HepG2 (cell line): ENCODE results near the gene TNFSF8. TPM values are rescaled to one million over a fixed set of nuclear protein-coding genes. Genes with fewer than 3 reads are reported as not detected.

Source experiments
- HMGXB4 ChIP-seq, 2 experiments: sonication (generic) in 1 of 2; formaldehyde crosslinking in 1 of 2; IDR thresholded peaks; 2 replicates each; pipeline versions ENCODE4 v1.4.0 to v1.6.1; 2018 to 2020; ENCODE audit warnings: missing genetic modification reagents in 2 of 2, borderline replicate concordance in 1 of 2, low read depth in 1 of 2, mild to moderate bottlenecking in 1 of 2, missing biosample characterization in 1 of 2
- IKZF4 ChIP-seq: sonication (generic); formaldehyde crosslinking; IDR thresholded peaks from 2 replicates; pipeline ENCODE4 v1.5.1; 2020; ENCODE audit warnings: borderline replicate concordance, mild to moderate bottlenecking, low read depth, missing genetic modification reagents; ENCODE audit errors: not compliant biosample characterization
- KDM2A ChIP-seq: sonication (generic); formaldehyde crosslinking; IDR thresholded peaks from 2 replicates; pipeline ENCODE4 v1.4.0; 2020; ENCODE audit warnings: low read depth, missing genetic modification reagents, borderline replicate concordance
- LBX2 ChIP-seq: sonication (generic); formaldehyde crosslinking; IDR thresholded peaks from 2 replicates; pipeline ENCODE4 v1.5.0; 2020; ENCODE audit warnings: missing genetic modification reagents, mild to moderate bottlenecking, borderline replicate concordance
- POGK ChIP-seq: sonication (generic); formaldehyde crosslinking; conservative IDR thresholded peaks from 2 replicates; pipeline ENCODE4 v1.8.0; 2022; ENCODE audit warnings: mild to moderate bottlenecking, moderate library complexity, missing genetic modification reagents
- POLR2G ChIP-seq: fragments of 200-400 bp; formaldehyde crosslinking; IDR thresholded peaks from 2 replicates; pipeline ENCODE4 v1.6.1; 2018; ENCODE audit warnings: mild to moderate bottlenecking, low read depth, low read length, moderate library complexity
- PRDM4 ChIP-seq: sonication (generic); formaldehyde crosslinking; IDR thresholded peaks from 2 replicates; pipeline ENCODE4 v1.9.0; 2021; ENCODE audit warnings: missing genetic modification reagents, borderline replicate concordance
- RAD51 ChIP-seq: fragments of 450-650 bp; IDR thresholded peaks from 2 replicates; pipeline ENCODE4 v1.6.1; 2016; ENCODE audit warnings: borderline replicate concordance
- SMC3 ChIP-seq: IDR thresholded peaks from 2 replicates; pipeline ENCODE4 v1.6.1; 2011; ENCODE audit warnings: low read length, improper control_type of control experiment
- SPEN ChIP-seq: sonication (generic); formaldehyde crosslinking; IDR thresholded peaks from 2 replicates; pipeline ENCODE4 v1.5.1; 2020; ENCODE audit warnings: low read depth, mild to moderate bottlenecking, missing genetic modification reagents
- ZFP37 ChIP-seq: sonication (generic); formaldehyde crosslinking; IDR thresholded peaks from 2 replicates; pipeline ENCODE4 v1.4.0; 2020; ENCODE audit warnings: missing genetic modification reagents, borderline replicate concordance
- ZFY ChIP-seq: sonication (generic); formaldehyde crosslinking; IDR thresholded peaks from 2 replicates; pipeline ENCODE4 v1.4.0; 2020; ENCODE audit warnings: missing genetic modification reagents
- ZNF318 ChIP-seq: sonication (generic); formaldehyde crosslinking; IDR thresholded peaks from 2 replicates; pipeline ENCODE4 v1.4.0; 2020; ENCODE audit warnings: mild to moderate bottlenecking, missing genetic modification reagents
- ZNF546 ChIP-seq: sonication (generic); formaldehyde crosslinking; conservative IDR thresholded peaks from 2 replicates; pipeline ENCODE4 v1.8.1; 2023; ENCODE audit warnings: mild to moderate bottlenecking, missing genetic modification reagents
- polyA plus RNA-seq, 8 experiments: library from polyadenylated mRNA; depleted of rRNA in 3 of 8; stranded (reverse) in 7 of 8; unstranded in 1 of 8; fragments of >200 nt; fragmentation: Illumina TruSeq in 4 of 8; extraction: Trizol in 4 of 8; gene quantifications; 2 replicates each; pipeline versions ENCODE4 v1.2.1 to v1.2.3, GENCODE V29; 2011 to 2016; ENCODE audit warnings: low read depth in 4 of 8, missing spikeins in 1 of 8, mixed read lengths in 1 of 8; ENCODE audit not compliant: insufficient read depth in 1 of 8
- total RNA-seq, 5 experiments: library from RNA; depleted of rRNA; stranded (reverse); fragments of >200 nt; fragmentation: Illumina TruSeq; extraction: Trizol; gene quantifications; 2 replicates each; pipeline ENCODE4 v1.2.3, GENCODE V29; 2016; ENCODE audit warnings: low read depth in 1 of 5

The TNFSF8 gene
- total and polyA plus RNA-seq, 2 of the 13 experiments (the other 11 are each of a cell fraction or from before 2014, with no cell fraction given): not detected

- TF ChIP-seq HMGXB4 (CRISPR knock-in tag; IDR thresholded peaks at IDR 0.05; ENCODE audit: borderline replicate concordance in 1 of 2, low read depth in 1 of 2): no peak
- no peak for TF ChIP-seq IKZF4 (CRISPR knock-in tag)
- no peak for TF ChIP-seq SMC3
- TF ChIP-seq POLR2G: no peak
- no peak for TF ChIP-seq ZNF318 (CRISPR knock-in tag)
- no peak for TF ChIP-seq KDM2A
- no peak for TF ChIP-seq SPEN (CRISPR knock-in tag)
- no peak for TF ChIP-seq PRDM4
- TF ChIP-seq ZFY: 0 out of 2 replicates have a peak, but pooled peaks have one; percentile 15
- TF ChIP-seq POGK (CRISPR knock-in tag): no peak
- TF ChIP-seq RAD51: no peak
- TF ChIP-seq ZNF546 (CRISPR knock-in tag): no peak
- no peak for TF ChIP-seq LBX2
- TF ChIP-seq ZFP37 (CRISPR knock-in tag): no peak
These were observed 22.2 kb downstream of the TNFSF8 start (continued) for GRCh38 chr9:114908104-114908622.
